Measurements from ENCODE around the gene FCHSD1.

Gene FCHSD1

DNA sequence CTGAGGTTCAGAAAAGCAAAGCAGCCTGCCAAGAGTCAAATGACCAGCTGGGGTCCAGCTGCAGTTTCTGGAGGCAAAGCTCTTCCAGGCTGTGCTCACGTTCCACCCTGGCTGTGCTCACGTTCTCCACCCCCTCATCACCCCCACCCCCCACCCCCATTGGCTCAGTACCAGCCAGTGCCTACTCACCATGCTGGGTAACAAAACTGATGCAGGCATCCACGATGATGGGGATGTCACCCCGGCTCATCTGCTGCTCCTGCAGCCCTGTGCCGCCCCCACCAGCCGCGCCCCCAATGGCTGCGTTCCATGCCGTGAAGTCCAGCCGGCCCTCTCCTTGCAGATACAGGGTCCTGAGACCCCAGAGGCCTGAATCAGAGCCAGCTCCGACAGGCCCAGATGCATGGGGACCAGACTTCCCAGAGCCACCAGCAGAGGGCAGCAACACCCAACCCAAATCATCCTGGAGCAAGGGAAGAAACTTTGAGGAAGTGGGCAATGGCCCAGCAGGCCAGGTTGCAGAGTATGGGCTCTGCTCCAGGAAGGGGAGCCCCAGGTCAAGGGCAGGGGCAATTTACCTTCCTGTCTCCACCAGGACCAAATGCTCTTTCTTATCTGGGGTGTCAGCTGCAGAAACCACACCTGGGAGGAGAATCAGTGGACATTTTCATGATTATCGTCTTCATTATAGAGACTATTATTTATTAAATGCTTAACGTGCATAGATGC lies 13.7 kb upstream of the FCHSD1 start:
- peak; percentile 89 for ATAC-seq

DNA sequence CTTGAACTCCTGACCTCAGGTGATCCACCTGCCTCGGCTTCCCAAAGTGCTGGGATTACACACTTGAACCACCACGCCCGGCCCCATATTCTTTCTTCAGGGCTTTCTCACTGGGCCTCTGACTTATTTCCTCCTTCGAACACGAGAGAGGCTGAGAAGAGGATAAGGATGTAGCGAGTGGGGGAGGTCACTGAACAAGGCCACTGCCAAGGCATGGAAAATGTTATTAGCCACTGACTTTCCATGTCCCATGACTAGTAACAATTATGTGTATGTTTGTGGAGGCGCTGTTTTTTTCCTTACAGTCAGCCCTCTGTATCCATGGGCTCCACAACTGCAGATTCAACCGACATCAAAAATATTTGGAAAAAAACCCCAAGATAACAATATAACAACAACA lies 12.3 kb upstream of the FCHSD1 start:
- DNase-seq (no peak), ATAC-seq (no peak)
- Mint-ChIP-seq H3K36me3 (ENCODE audit: low read depth) (no peaks in the 10 kb centered on the region), H3K27me3 (no peaks in the 10 kb centered on the region), H3K27ac (no peak overlapping the region), H3K4me1 (peaks cover 2% of the 10 kb centered on the region), H3K9me3 (no peaks in the 10 kb centered on the region), H3K4me3 (no peak overlapping the region)

More for the DNA sequence above, 13.7 kb upstream of the FCHSD1 start:
- no peaks in the 10 kb centered on the region for H3K36me3 Mint-ChIP-seq (ENCODE audit: low read depth)
- H3K27me3 Mint-ChIP-seq, result no peaks in the 10 kb centered on the region
- DNase-seq, result peak; percentile 78
- H3K9me3 Mint-ChIP-seq, result no peaks in the 10 kb centered on the region
- no peak overlapping the region for H3K4me3 Mint-ChIP-seq
- peaks cover 2% of the 10 kb centered on the region for H3K4me1 Mint-ChIP-seq
- H3K27ac Mint-ChIP-seq, result no peak overlapping the region

DNA sequence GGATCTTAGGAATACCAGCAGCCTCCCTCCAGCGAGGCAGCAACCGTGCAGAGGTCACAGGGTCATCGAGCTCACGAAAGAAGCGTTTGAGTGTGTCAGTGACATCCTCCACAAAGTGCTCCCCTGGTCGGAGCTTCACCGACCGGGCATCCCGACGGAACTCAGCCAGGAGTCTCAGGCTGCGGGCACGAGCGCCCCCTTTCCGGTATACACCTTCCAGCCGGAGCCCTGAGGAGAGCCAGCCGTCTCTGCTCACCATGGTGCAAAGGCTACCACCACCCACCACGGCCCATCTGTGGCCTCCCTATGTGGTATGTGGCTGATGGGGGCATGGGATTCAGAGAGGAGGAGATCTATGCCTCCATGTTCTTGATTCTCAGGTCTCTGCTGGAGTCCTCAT lies 10.8 kb upstream of the FCHSD1 start:
- Mint-ChIP-seq H3K9me3 (no peaks in the 10 kb centered on the region), H3K36me3 (ENCODE audit: low read depth) (peaks cover 2% of the 10 kb centered on the region), H3K4me3 (no peak overlapping the region), H3K4me1 (peaks cover 8% of the 10 kb centered on the region), H3K27me3 (no peaks in the 10 kb centered on the region), H3K27ac (no peak overlapping the region)
- ATAC-seq (no peak), DNase-seq (no peak)

GRCh38 chr5:141657937-141658545 lies 6.8 kb upstream of the FCHSD1 start:
- Mint-ChIP-seq H3K27me3 (no peaks in the 10 kb centered on the region), H3K27ac (no peak overlapping the region), H3K9me3 (no peaks in the 10 kb centered on the region), H3K4me1 (peaks cover 6% of the 10 kb centered on the region), H3K36me3 (ENCODE audit: low read depth) (peaks cover 2% of the 10 kb centered on the region), H3K4me3 (no peak overlapping the region)
- DNase-seq (no peak), ATAC-seq (peak; percentile 70)

DNA sequence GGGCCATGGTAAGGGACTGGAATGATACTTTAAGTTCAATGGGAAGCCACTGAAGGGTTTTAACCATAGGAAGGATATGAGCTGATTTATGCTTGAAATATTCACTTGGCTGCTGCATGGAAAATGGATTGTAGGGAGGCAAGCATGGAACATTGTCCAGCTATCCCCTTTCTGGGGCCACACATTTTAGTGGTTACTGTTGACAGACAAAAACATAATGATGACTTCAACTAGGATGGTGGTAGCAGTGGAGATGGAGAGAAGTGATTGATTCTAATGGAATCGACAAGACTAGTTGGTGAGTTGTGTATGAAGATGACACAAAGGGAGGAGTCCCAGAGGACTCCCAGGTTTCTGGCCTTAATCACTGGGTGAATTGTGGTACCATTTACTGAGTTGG lies 6.2 kb upstream of the FCHSD1 start:
- Mint-ChIP-seq H3K9me3 (no peaks in the 10 kb centered on the region), H3K27me3 (no peaks in the 10 kb centered on the region), H3K36me3 (ENCODE audit: low read depth) (peaks cover 2% of the 10 kb centered on the region), H3K4me1 (peaks cover 6% of the 10 kb centered on the region), H3K27ac (no peak overlapping the region), H3K4me3 (no peak overlapping the region)
- no peak for ATAC-seq
- no peak for DNase-seq

- Mint-ChIP-seq H3K27me3 (no peaks in the 10 kb centered on the region), H3K27ac (no peak overlapping the region), H3K4me3 (no peak overlapping the region), H3K9me3 (no peaks in the 10 kb centered on the region), H3K36me3 (ENCODE audit: low read depth) (peaks cover 2% of the 10 kb centered on the region), H3K4me1 (peaks cover 15% of the 10 kb centered on the region)
- DNase-seq, result no peak
- ATAC-seq, result no peak
These were observed 5.2 kb upstream of the FCHSD1 start for GRCh38 chr5:141656396-141656795.

DNA sequence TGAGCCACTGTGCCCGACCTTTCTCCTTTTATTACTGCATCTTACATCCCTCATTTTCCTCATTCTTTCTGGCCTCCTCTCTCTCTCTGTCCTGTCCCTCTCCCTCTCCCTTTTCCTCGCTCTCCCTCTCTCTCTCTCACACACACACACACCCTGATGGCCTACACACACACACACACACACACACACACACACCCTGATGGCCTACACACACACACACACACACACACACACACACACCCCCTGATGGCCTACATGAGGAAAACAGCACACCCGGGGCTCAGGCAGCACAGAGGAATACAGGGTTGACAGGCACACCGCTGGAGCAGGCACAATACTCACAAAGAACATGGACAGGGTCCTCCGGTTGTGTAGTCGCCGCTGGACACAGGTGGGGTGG lies 3.8 kb upstream of the FCHSD1 start:
- ATAC-seq (no peak), DNase-seq (no peak)
- Mint-ChIP-seq H3K4me1 (peaks cover 20% of the 10 kb centered on the region), H3K36me3 (ENCODE audit: low read depth) (peaks cover 2% of the 10 kb centered on the region), H3K9me3 (no peaks in the 10 kb centered on the region), H3K27ac (no peak overlapping the region), H3K27me3 (no peaks in the 10 kb centered on the region), H3K4me3 (no peak overlapping the region)

- no peaks in the 10 kb centered on the region for H3K27me3 Mint-ChIP-seq
- H3K36me3 Mint-ChIP-seq (ENCODE audit: low read depth), result peaks cover 2% of the 10 kb centered on the region
- H3K9me3 Mint-ChIP-seq, result no peaks in the 10 kb centered on the region
- no peak for DNase-seq
- peaks cover 24% of the 10 kb centered on the region for H3K4me1 Mint-ChIP-seq
- H3K27ac Mint-ChIP-seq, result no peak overlapping the region
- H3K4me3 Mint-ChIP-seq, result no peak overlapping the region
- no peak for ATAC-seq
These were observed 3.1 kb upstream of the FCHSD1 start for GRCh38 chr5:141654298-141654697.

DNA sequence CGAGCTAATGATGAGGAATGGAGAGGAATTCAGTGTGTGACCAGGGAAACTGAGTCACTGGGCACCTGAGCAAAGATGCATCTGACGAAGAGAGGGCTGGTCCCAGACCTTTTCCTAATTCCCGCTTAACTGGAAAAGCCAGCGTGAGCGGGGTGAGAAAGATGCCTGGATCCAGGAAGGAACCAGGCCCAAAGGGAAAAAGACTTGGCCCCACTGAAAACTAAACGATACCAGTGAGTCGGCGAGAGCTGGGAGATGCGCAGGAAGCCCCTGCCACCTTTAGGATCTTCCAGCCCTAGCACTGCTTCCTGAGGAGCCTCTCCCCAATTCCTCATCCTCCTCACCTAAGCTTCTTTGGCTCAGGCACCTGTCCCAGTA lies 499 bp upstream of the FCHSD1 start:
- Mint-ChIP-seq H3K4me1 (peaks cover 18% of the 10 kb centered on the region), H3K27ac (peak overlapping the region; percentile 41), H3K27me3 (no peaks in the 10 kb centered on the region), H3K9me3 (no peaks in the 10 kb centered on the region), H3K36me3 (ENCODE audit: low read depth) (peaks cover 2% of the 10 kb centered on the region), H3K4me3 (peak overlapping the region; percentile 92)
- ATAC-seq, result no peak
- no peak for DNase-seq

GRCh38 chr5:141649972-141650371 lies 1.2 kb downstream of the FCHSD1 start:
- Mint-ChIP-seq H3K36me3 (ENCODE audit: low read depth) (peaks cover 8% of the 10 kb centered on the region), H3K27ac (peak overlapping the region; percentile 63), H3K9me3 (no peaks in the 10 kb centered on the region), H3K4me1 (peaks cover 18% of the 10 kb centered on the region), H3K27me3 (no peaks in the 10 kb centered on the region), H3K4me3 (peak overlapping the region; percentile 65)
- ATAC-seq (no peak), DNase-seq (no peak)

DNA sequence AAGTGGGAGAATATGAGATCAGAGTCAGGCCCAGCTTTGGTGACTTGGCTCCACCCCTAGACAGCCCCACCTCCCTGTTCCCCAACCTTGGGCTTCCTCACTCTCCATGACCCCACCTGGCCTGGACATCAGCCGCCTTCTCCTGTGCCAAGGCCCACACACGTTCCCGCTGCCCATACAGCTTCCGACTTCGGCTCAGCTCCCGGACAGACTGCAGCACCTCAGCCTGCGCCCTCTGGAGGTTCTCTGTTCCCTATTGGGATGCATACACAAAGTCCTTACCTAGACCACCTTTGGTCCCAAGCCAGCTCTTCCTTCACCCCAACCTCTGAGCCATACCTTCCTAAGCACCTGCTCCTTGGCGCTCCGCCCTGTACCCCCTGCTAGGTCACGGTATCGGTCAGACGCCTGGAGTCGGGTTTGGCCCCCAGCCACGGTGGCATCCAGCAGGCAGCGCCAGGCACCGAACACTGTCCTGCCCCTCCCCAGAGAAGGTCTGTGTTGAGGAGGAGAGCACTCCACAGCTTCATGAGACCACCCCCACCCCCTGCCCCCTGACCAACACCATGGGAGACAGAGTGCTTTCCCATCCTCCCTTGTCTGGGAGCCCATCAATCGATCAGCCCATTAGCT lies 2.0 kb downstream of the FCHSD1 start:
- Mint-ChIP-seq H3K4me1 (peaks cover 18% of the 10 kb centered on the region), H3K9me3 (no peaks in the 10 kb centered on the region), H3K27ac (no peak overlapping the region), H3K4me3 (no peak overlapping the region), H3K27me3 (no peaks in the 10 kb centered on the region), H3K36me3 (ENCODE audit: low read depth) (peaks cover 10% of the 10 kb centered on the region)
- ATAC-seq (no peak), DNase-seq (no peak)

DNA sequence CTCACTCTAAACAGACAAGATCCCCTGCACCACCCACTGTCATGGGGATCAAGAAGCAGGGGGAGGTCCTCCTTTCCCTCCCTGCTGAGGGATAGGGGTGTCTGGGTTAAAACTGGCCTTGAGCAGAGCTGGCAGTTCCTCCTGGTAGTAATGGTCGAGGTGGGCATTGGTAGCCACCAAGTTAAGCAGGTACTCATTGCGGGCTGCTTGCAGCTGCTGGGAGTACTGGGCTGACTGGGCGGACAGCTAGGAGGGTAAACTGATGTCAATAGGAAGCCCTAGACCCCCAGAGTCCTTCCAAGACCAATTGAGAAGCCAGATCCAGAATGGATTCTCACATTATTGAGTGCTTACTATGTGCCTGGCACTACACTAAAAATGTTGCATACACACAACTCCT lies 3.4 kb downstream of the FCHSD1 start:
- DNase-seq, result no peak
- H3K4me1 Mint-ChIP-seq, result peaks cover 18% of the 10 kb centered on the region
- no peak overlapping the region for H3K27ac Mint-ChIP-seq
- peaks cover 10% of the 10 kb centered on the region for H3K36me3 Mint-ChIP-seq (ENCODE audit: low read depth)
- H3K27me3 Mint-ChIP-seq, result no peaks in the 10 kb centered on the region
- no peak for ATAC-seq
- H3K4me3 Mint-ChIP-seq, result no peak overlapping the region
- H3K9me3 Mint-ChIP-seq, result no peaks in the 10 kb centered on the region

DNA sequence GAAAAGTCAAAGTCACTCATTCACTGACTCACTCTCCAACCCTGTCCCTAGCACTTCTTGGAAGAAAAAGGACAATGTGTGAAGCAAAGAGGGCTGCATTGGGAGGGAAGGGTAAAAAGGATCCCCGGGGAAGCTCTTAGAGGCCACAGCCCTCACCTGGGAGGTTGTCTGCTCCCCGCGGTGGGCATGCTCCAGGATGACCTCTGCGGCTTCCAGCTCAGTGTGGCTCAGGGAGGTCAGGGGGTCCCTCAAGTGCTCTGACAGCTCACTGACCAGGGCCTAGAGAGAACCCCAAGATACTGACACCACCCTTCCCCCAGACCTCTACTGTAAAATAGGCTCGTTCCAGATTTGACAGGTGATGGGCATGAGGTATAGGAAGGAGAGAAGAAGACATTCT lies 4.0 kb downstream of the FCHSD1 start:
- no peak for ATAC-seq

GRCh38 chr5:141646026-141646425 lies 5.2 kb downstream of the FCHSD1 start:
- no peak for DNase-seq
- Mint-ChIP-seq H3K36me3 (ENCODE audit: low read depth) (peaks cover 21% of the 10 kb centered on the region), H3K27ac (no peak overlapping the region), H3K4me3 (no peak overlapping the region), H3K9me3 (no peaks in the 10 kb centered on the region), H3K4me1 (peaks cover 19% of the 10 kb centered on the region), H3K27me3 (no peaks in the 10 kb centered on the region)
- ATAC-seq, result no peak

More for the DNA sequence above, 4.0 kb downstream of the FCHSD1 start:
- Mint-ChIP-seq H3K4me1 (peaks cover 17% of the 10 kb centered on the region), H3K27me3 (no peaks in the 10 kb centered on the region), H3K4me3 (no peak overlapping the region), H3K36me3 (ENCODE audit: low read depth) (peaks cover 10% of the 10 kb centered on the region), H3K9me3 (no peaks in the 10 kb centered on the region), H3K27ac (no peak overlapping the region)
- no peak for DNase-seq

- no peak overlapping the region for H3K4me3 Mint-ChIP-seq
- no peaks in the 10 kb centered on the region for H3K27me3 Mint-ChIP-seq
- peaks cover 31% of the 10 kb centered on the region for H3K4me1 Mint-ChIP-seq
- H3K9me3 Mint-ChIP-seq, result no peaks in the 10 kb centered on the region
- ATAC-seq, result peak; percentile 42
- no peak for DNase-seq
- H3K27ac Mint-ChIP-seq, result peak overlapping the region; percentile 63
- peaks cover 33% of the 10 kb centered on the region for H3K36me3 Mint-ChIP-seq (ENCODE audit: low read depth)
These were observed 9.5 kb downstream of the FCHSD1 start for GRCh38 chr5:141641634-141642267.
